HepG2 (cell line): ENCODE results near the gene RIPOR3. TPM values are rescaled to one million over a fixed set of nuclear protein-coding genes. Genes with fewer than 3 reads are reported as not detected.
A peak's percentile ranks its signal among the peaks of the same experiment; 100 is the strongest.

ENCODE experiments used
- ATF4 ChIP-seq, 2 experiments: fragments of 450-650 bp in 1 of 2; sonication (generic) in 1 of 2; formaldehyde crosslinking; IDR thresholded peaks; 2 replicates each; pipeline versions ENCODE4 v1.5.0 to v1.8.0; 2020 to 2022; ENCODE audit warnings: mild to moderate bottlenecking in 1 of 2, missing genetic modification reagents in 1 of 2
- ATM ChIP-seq: fragments of 450-650 bp; IDR thresholded peaks from 2 replicates; pipeline ENCODE4 v1.7.1; 2017; ENCODE audit warnings: mild to moderate bottlenecking, borderline replicate concordance
- CENPT ChIP-seq: sonication (generic); formaldehyde crosslinking; IDR thresholded peaks from 2 replicates; pipeline ENCODE4 v1.8.0; 2022; ENCODE audit warnings: low read depth, mild to moderate bottlenecking, moderate library complexity, missing genetic modification reagents
- E2F1 ChIP-seq: sonication (generic); formaldehyde crosslinking; IDR thresholded peaks from 2 replicates; pipeline ENCODE4 v1.5.0; 2020; ENCODE audit warnings: missing genetic modification reagents
- ELF1 ChIP-seq: sonication (generic); formaldehyde crosslinking; IDR thresholded peaks from 2 replicates; pipeline ENCODE4 v1.4.0; 2020; ENCODE audit warnings: missing genetic modification reagents
- FOXA3 ChIP-seq: IDR thresholded peaks from 2 replicates; pipeline ENCODE4 v1.6.1; 2016; ENCODE audit warnings: missing genetic modification reagents, missing compliant biosample characterization
- HNRNPL ChIP-seq: fragments of 200-400 bp; formaldehyde crosslinking; IDR thresholded peaks from 2 replicates; pipeline ENCODE4 v1.6.1; 2017; ENCODE audit warnings: mild to moderate bottlenecking, low read depth, low read length
- JUNB ChIP-seq: sonication (generic); formaldehyde crosslinking; IDR thresholded peaks from 2 replicates; pipeline ENCODE4 v1.8.0; 2022; ENCODE audit warnings: missing genetic modification reagents, mild to moderate bottlenecking, borderline replicate concordance
- MAZ ChIP-seq, 2 experiments: sonication (generic) in 1 of 2; formaldehyde crosslinking in 1 of 2; IDR thresholded peaks; 2 replicates each; pipeline versions ENCODE4 v1.5.0 to v1.6.1; 2012 to 2020; ENCODE audit warnings: low read depth in 2 of 2, mild to moderate bottlenecking in 2 of 2, borderline replicate concordance in 1 of 2, improper control_type of control experiment in 1 of 2, low read length in 1 of 2, missing genetic modification reagents in 1 of 2, moderate library complexity in 1 of 2
- MIER2 ChIP-seq: IDR thresholded peaks from 2 replicates; pipeline ENCODE4 v1.6.1; 2016; ENCODE audit warnings: missing biosample characterization, missing genetic modification reagents
- MIER3 ChIP-seq: IDR thresholded peaks from 2 replicates; pipeline ENCODE4 v1.6.1; 2016; ENCODE audit warnings: missing compliant biosample characterization, borderline replicate concordance
- MLXIP ChIP-seq: sonication (generic); formaldehyde crosslinking; IDR thresholded peaks from 2 replicates; pipeline ENCODE4 v1.9.0; 2021; ENCODE audit warnings: missing genetic modification reagents, borderline replicate concordance
- MNT ChIP-seq: fragments of 450-650 bp; IDR thresholded peaks from 2 replicates; pipeline ENCODE4 v1.6.1; 2016
- NRL ChIP-seq: sonication (generic); formaldehyde crosslinking; IDR thresholded peaks from 2 replicates; pipeline ENCODE4 v1.5.0; 2020; ENCODE audit warnings: missing genetic modification reagents, mild to moderate bottlenecking, moderate library complexity, borderline replicate concordance
- ONECUT2 ChIP-seq: sonication (generic); formaldehyde crosslinking; IDR thresholded peaks from 2 replicates; pipeline ENCODE4 v1.4.0; 2020; ENCODE audit warnings: missing genetic modification reagents
- PHF20 ChIP-seq: sonication (generic); formaldehyde crosslinking; IDR thresholded peaks from 2 replicates; pipeline ENCODE4 v1.5.0; 2020; ENCODE audit warnings: mild to moderate bottlenecking, missing genetic modification reagents
- POGZ ChIP-seq: sonication (generic); formaldehyde crosslinking; IDR thresholded peaks from 2 replicates; pipeline ENCODE4 v1.4.0; 2020; ENCODE audit warnings: mild to moderate bottlenecking, missing genetic modification reagents
- POLR2AphosphoS2 ChIP-seq: IDR thresholded peaks from 2 replicates; pipeline ENCODE4 v1.6.1; 2011; ENCODE audit warnings: low read depth, low read length, improper control_type of control experiment
- PRMT3 ChIP-seq: sonication (generic); formaldehyde crosslinking; IDR thresholded peaks from 2 replicates; pipeline ENCODE4 v1.8.1; 2022; ENCODE audit warnings: low read depth, mild to moderate bottlenecking, moderate library complexity, missing genetic modification reagents, borderline replicate concordance
- ZNF326 ChIP-seq: sonication (generic); formaldehyde crosslinking; IDR thresholded peaks from 2 replicates; pipeline ENCODE4 v1.4.0; 2020; ENCODE audit warnings: missing genetic modification reagents, borderline replicate concordance
- ZNF44 ChIP-seq: sonication (generic); formaldehyde crosslinking; IDR thresholded peaks from 2 replicates; pipeline ENCODE4 v1.5.1; 2020; ENCODE audit warnings: mild to moderate bottlenecking, missing genetic modification reagents
- ZNF557 ChIP-seq: sonication (generic); formaldehyde crosslinking; IDR thresholded peaks from 2 replicates; pipeline ENCODE4 v1.4.0; 2020; ENCODE audit warnings: missing genetic modification reagents
- ZNF7 ChIP-seq: IDR thresholded peaks from 2 replicates; pipeline ENCODE4 v1.6.1; 2016; ENCODE audit warnings: missing biosample characterization, missing genetic modification reagents
- polyA plus RNA-seq, 8 experiments: library from polyadenylated mRNA; depleted of rRNA in 3 of 8; stranded (reverse) in 7 of 8; unstranded in 1 of 8; fragments of >200 nt; fragmentation: Illumina TruSeq in 4 of 8; extraction: Trizol in 4 of 8; gene quantifications; 2 replicates each; pipeline versions ENCODE4 v1.2.1 to v1.2.3, GENCODE V29; 2011 to 2016; ENCODE audit warnings: low read depth in 4 of 8, missing spikeins in 1 of 8, mixed read lengths in 1 of 8; ENCODE audit not compliant: insufficient read depth in 1 of 8
- total RNA-seq, 5 experiments: library from RNA; depleted of rRNA; stranded (reverse); fragments of >200 nt; fragmentation: Illumina TruSeq; extraction: Trizol; gene quantifications; 2 replicates each; pipeline ENCODE4 v1.2.3, GENCODE V29; 2016; ENCODE audit warnings: low read depth in 1 of 5

RIPOR3 gene
- total and polyA plus RNA-seq, 2 of the 13 experiments (the other 11 are each of a cell fraction or from before 2014, with no cell fraction given): 0.18 TPM; not detected in 1

- TF ChIP-seq MLXIP (CRISPR knock-in tag) (peak; percentile 91; the same call in 1 of the 2 replicates), JUNB (CRISPR knock-in tag) (peak; percentile 95), ATF4 (CRISPR knock-in tag; IDR thresholded peaks at IDR 0.05) (peak in 1 of 2 experiments; percentile 60; a peak in 1 of 4 replicates), ZNF557 (CRISPR knock-in tag) (peak; percentile 49; the same call in 1 of the 2 replicates), MIER3 (CRISPR knock-in tag) (peak; percentile 97), ZNF7 (CRISPR knock-in tag) (no peak), MNT (peak; percentile 87), POLR2AphosphoS2 (no peak), MIER2 (peak; percentile 85), POGZ (CRISPR knock-in tag) (peak; percentile 96), MAZ (IDR thresholded peaks at IDR 0.05; ENCODE audit: borderline replicate concordance, low read depth, low read length) (peak; percentile 53; the same call in 1 of the 2 replicates), MAZ (CRISPR knock-in tag; IDR thresholded peaks at IDR 0.05; ENCODE audit: low read depth) (peak; percentile 57), CENPT (no peak), HNRNPL (no peak), E2F1 (CRISPR knock-in tag) (no peak), PRMT3 (CRISPR knock-in tag) (no peak), ZNF44 (CRISPR knock-in tag) (peak; percentile 92; the same call in 1 of the 2 replicates), FOXA3 (CRISPR knock-in tag) (peak; percentile 95), ZNF326 (CRISPR knock-in tag) (no peak; the same call in 1 of the 2 replicates), ELF1 (peak; percentile 84), NRL (CRISPR knock-in tag) (no peak; the same call in none of the 2 replicates), PHF20 (CRISPR knock-in tag) (no peak), ONECUT2 (CRISPR knock-in tag) (no peak), ATM (no peak)
Observed at GRCh38 chr20:50645253-50646068, 45.9 kb downstream of the RIPOR3 start (continued).
